HCT116 (cell line): ENCODE measurements around the gene KLHDC9. TPM values are rescaled to one million over a fixed set of nuclear protein-coding genes. Genes with fewer than 3 reads are reported as not detected.

Source experiments
- ATAC-seq: fragments of 200-7000 bp; cut with Tn5 transposase; 2 replicates; pipeline ENCODE4 v1.9.1; 2020; ENCODE audit warnings: mild to moderate bottlenecking, moderate library complexity
- Bru-seq: library from RNA; stranded (reverse); fragments of 400-500 nt; gene quantifications from one replicate; lab custom pipeline; 2021; lab: Mats Ljungman, UMichigan
- BruChase-seq, 2 experiments: library from RNA; stranded (reverse); fragments of 400-500 nt; gene quantifications; one replicate each; lab custom pipeline; 2021; lab: Mats Ljungman, UMichigan
- BruUV-seq: library from RNA; stranded (reverse); fragments of 400-500 nt; replicated peaks from 2 replicates; lab custom pipeline; 2021; lab: Mats Ljungman, UMichigan
- CTCF ChIA-PET: fragments of 300-600 bp; sonication (Branson Sonifier 250); formaldehyde crosslinking; loops from one replicate; lab custom pipeline; 2021; ENCODE audit warnings: antibody characterized with exemption; lab: Charles Lee
- POLR2A ChIA-PET: fragments of 300-600, 350-600 bp; sonication (Branson Sonifier 250); formaldehyde crosslinking; loops from one replicate; lab custom pipeline; 2021; ENCODE audit warnings: antibody characterized with exemption; lab: Charles Lee
- RAD21 ChIA-PET, 2 experiments: fragments of 300-600 bp; sonication (Branson Sonifier 250); formaldehyde crosslinking; loops; one replicate each; lab custom pipeline; 2023; ENCODE audit warnings: low total read pairs in 2 of 2; ENCODE audit not compliant: uncharacterized antibody in 2 of 2, unreplicated experiment in 2 of 2, low non-redundant PET in 1 of 2; lab: Charles Lee
- DNase-seq: peaks from one replicate; pipeline ENCODE4 v3.0.0-alpha.2; 2010; ENCODE audit warnings: low read depth, low spot score
- H2AFZ ChIP-seq: fragments of 200-600 bp; shearing (Covaris generic), sonication (generic); 2 replicates; pipeline ENCODE4 v1.6.1; 2017; ENCODE audit warnings: low read depth, mixed run types, mixed read lengths, antibody characterized with exemption, low read length; ENCODE audit not compliant: poor library complexity, severe bottlenecking
- H3K27ac ChIP-seq: 2 replicates; pipeline ENCODE4 v1.5.1; 2012; ENCODE audit warnings: low read depth, low read length
- H3K27me3 ChIP-seq: fragments of 200-600 bp; sonication (generic); 2 replicates; pipeline ENCODE4 v1.6.1; 2016; ENCODE audit warnings: mixed run types, low read length, mixed read lengths; ENCODE audit not compliant: insufficient read depth
- H3K36me3 ChIP-seq, 2 experiments: fragments of 200-500 bp in 1 of 2; fragments of 200-600 bp in 1 of 2; sonication (Bioruptor generic) in 1 of 2; sonication (generic) in 1 of 2; 2 replicates each; pipeline versions ENCODE4 v1.5.1 to v1.6.1; 2014 to 2016; ENCODE audit warnings: low read length in 2 of 2, inconsistent platforms in 1 of 2, mixed read lengths in 1 of 2, mixed run types in 1 of 2; ENCODE audit not compliant: insufficient read depth in 2 of 2, control insufficient read depth in 1 of 2
- H3K4me1 ChIP-seq, 2 experiments: fragments of 200-600 bp in 1 of 2; sonication (generic) in 1 of 2; 2 replicates each; pipeline versions ENCODE4 v1.5.1 to v1.6.1; 2012 to 2017; ENCODE audit warnings: low read length in 2 of 2, inconsistent platforms in 1 of 2, mild to moderate bottlenecking in 1 of 2, mixed read lengths in 1 of 2, mixed run types in 1 of 2, moderate library complexity in 1 of 2; ENCODE audit not compliant: insufficient read depth in 2 of 2, control insufficient read depth in 1 of 2
- H3K4me2 ChIP-seq: fragments of 200-600 bp; sonication (generic); 2 replicates; pipeline ENCODE4 v1.6.1; 2017; ENCODE audit warnings: mixed run types, low read length, mixed read lengths
- H3K4me3 ChIP-seq, 2 experiments: fragments of 200-600 bp in 1 of 2; sonication (generic) in 1 of 2; replicated peaks in 1 of 2; 2 replicates each; pipeline ENCODE4 v1.5.1; 2011 to 2016; ENCODE audit warnings: low read length in 2 of 2, control low read depth in 1 of 2, low read depth in 1 of 2, mild to moderate bottlenecking in 1 of 2, mixed read lengths in 1 of 2, mixed run types in 1 of 2
- H3K79me2 ChIP-seq: fragments of 200-600 bp; sonication (generic); 2 replicates; pipeline ENCODE4 v1.6.1; 2017; ENCODE audit warnings: mild to moderate bottlenecking, mixed run types, low read length, moderate library complexity, mixed read lengths; ENCODE audit not compliant: insufficient read depth
- H3K9ac ChIP-seq: fragments of 200-600 bp; sonication (generic); 2 replicates; pipeline ENCODE4 v1.6.1; 2016; ENCODE audit warnings: low read length, mixed read lengths
- H3K9me2 ChIP-seq: fragments of 200-600 bp; sonication (generic), shearing (Covaris generic); 2 replicates; pipeline ENCODE4 v1.6.1; 2017; ENCODE audit warnings: mixed run types, mild to moderate bottlenecking, moderate library complexity; ENCODE audit not compliant: insufficient read depth
- H3K9me3 ChIP-seq, 2 experiments: fragments of 200-500 bp in 1 of 2; fragments of 200-600 bp in 1 of 2; sonication (Bioruptor generic) in 1 of 2; sonication (generic) in 1 of 2; 2 replicates each; pipeline ENCODE4 v1.6.1; 2014 to 2017; ENCODE audit warnings: low read length in 2 of 2, mixed read lengths in 2 of 2, inconsistent platforms in 1 of 2, low read depth in 1 of 2, mild to moderate bottlenecking in 1 of 2, mixed run types in 1 of 2, moderate library complexity in 1 of 2; ENCODE audit not compliant: control insufficient read depth in 1 of 2, insufficient read depth in 1 of 2
- H4K20me1 ChIP-seq: fragments of 200-600 bp; sonication (generic), shearing (Covaris generic); 2 replicates; pipeline ENCODE4 v1.6.1; 2017; ENCODE audit warnings: mixed run types, mild to moderate bottlenecking, moderate library complexity; ENCODE audit not compliant: insufficient read depth
- CBX3 ChIP-seq: IDR thresholded peaks from 2 replicates; pipeline ENCODE4 v1.6.1; 2012; ENCODE audit warnings: low read depth
- EGR1 ChIP-seq: IDR thresholded peaks from 2 replicates; pipeline ENCODE4 v1.6.1; 2012; ENCODE audit warnings: low read depth
- FOSL1 ChIP-seq: IDR thresholded peaks from 2 replicates; pipeline ENCODE4 v1.6.1; 2012; ENCODE audit warnings: low read depth
- MAX ChIP-seq: IDR thresholded peaks from 2 replicates; pipeline ENCODE4 v1.6.1; 2012
- POLR2AphosphoS5 ChIP-seq: IDR thresholded peaks from 2 replicates; pipeline ENCODE4 v1.6.1; 2011; ENCODE audit warnings: mild to moderate bottlenecking, low read depth, low read length, moderate library complexity
- RAD21 ChIP-seq: IDR thresholded peaks from 2 replicates; pipeline ENCODE4 v1.6.1; 2012; ENCODE audit warnings: low read depth, mild to moderate bottlenecking
- SP1 ChIP-seq: IDR thresholded peaks from 2 replicates; pipeline ENCODE4 v1.6.1; 2012; ENCODE audit warnings: low read depth
- TCF7L2 ChIP-seq: IDR thresholded peaks from 2 replicates; pipeline ENCODE4 v1.7.0; 2011; ENCODE audit warnings: borderline replicate concordance, inconsistent platforms; ENCODE audit not compliant: insufficient read depth, insufficient read length; ENCODE audit errors: extremely low read depth
- ZBTB33 ChIP-seq: IDR thresholded peaks from 2 replicates; pipeline ENCODE4 v1.6.1; 2011; ENCODE audit warnings: mild to moderate bottlenecking, low read length, moderate library complexity; ENCODE audit not compliant: insufficient replicate concordance; ENCODE audit errors: extremely low read depth
- ZFX ChIP-seq: fragments of 450-650 bp; IDR thresholded peaks from 2 replicates; pipeline ENCODE4 v1.6.1; 2017
- intact Hi-C: fragments of 100-400 bp; cut with micrococcal nuclease; formaldehyde crosslinking; loops from 2 replicates; pipeline ENCODE4 v1.10.0; 2022
- long read RNA-seq: library from polyadenylated mRNA; unstranded; transcript quantifications from one replicate; pipeline ENCODE4 v2.0.0, GENCODE V29; 2021; ENCODE audit not compliant: unreplicated experiment
- polyA plus RNA-seq: library from polyadenylated mRNA; unstranded; fragments of >200 nt; gene quantifications from 2 replicates; pipeline ENCODE4 v1.2.1, GENCODE V29; 2012; ENCODE audit warnings: missing spikeins
- total RNA-seq: library from RNA; stranded (reverse); gene quantifications from one replicate; pipeline ENCODE4 v1.2.1, GENCODE V29; 2021; ENCODE audit not compliant: unreplicated experiment
- TF ChIP-seq, protein P1 (sequence below): IDR thresholded peaks from 2 replicates; pipeline ENCODE4 v1.6.1; 2012; ENCODE audit warnings: low read depth
- TF ChIP-seq, protein P2 (sequence below), 3 experiments: fragments of 200-600 bp in 1 of 3; sonication (generic) in 1 of 3; IDR thresholded peaks in 2 of 3; conservative IDR thresholded peaks in 1 of 3; 2 replicates each; pipeline ENCODE4 v1.5.1; 2012 to 2017; ENCODE audit warnings: low read depth in 2 of 3, low read length in 2 of 3, antibody characterized with exemption in 1 of 3, borderline replicate concordance in 1 of 3, control low read depth in 1 of 3, mild to moderate bottlenecking in 1 of 3, mixed read lengths in 1 of 3, mixed run types in 1 of 3, moderate library complexity in 1 of 3; ENCODE audit not compliant: insufficient read depth in 1 of 3

Gene KLHDC9
- total RNA-seq = 1.4 TPM
- polyA plus RNA-seq = 0.75 and 1.4 TPM in 2 replicates
- Bru-seq, nascent RNA = not detected
- percentile 31 among the genes with signal in this experiment for BruChase-seq, experiment 1, labeled RNA remaining after a 6-hour chase
- percentile 40 among the genes with signal in this experiment for BruChase-seq, experiment 2, labeled RNA remaining after a 2-hour chase
- long read RNA-seq, partial matches to known transcripts = 0 of 1 reads
- long read RNA-seq, other reads (novel, unspliced or antisense) = 0 of 1 reads

DNA sequence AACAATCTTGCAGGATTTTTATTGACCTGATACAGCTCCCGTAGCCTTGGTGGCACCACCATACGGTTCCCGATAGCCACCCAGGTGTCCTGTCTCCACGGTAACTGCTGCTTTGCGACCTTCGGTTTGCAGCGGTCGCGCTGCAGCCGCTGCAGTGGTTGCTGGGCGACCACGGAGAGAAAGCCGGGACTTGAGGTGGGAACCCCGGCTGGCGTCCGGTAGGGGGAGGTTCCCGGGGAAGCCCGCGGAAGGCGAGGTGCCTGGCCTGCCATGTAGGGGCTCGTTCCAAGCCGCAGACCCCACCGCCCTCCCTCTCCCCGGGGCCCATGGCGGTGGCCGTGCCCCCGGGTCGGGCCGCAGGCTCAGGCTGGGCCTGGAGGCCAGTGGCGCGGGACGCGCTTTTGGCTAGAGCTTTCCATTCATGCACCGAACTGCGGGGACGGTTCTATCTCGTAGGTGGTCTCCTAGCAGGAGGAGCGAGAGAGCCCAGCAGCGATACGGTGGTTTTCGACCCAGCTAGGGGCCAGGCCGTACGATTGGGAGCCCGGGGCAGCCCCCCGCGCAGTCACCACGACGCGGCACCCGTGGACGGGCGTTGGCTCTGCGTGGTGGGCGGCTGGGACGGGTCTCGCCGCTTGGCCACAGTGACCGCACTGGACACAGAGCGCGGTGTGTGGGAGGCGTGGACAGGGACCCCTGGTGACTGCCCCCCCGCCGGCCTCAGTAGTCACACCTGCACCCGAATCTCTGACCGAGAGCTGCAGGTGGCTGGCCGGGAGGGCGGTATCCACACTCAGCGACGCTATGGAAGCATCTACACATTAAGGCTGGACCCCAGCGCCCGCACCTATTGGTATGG is at the start of gene KLHDC9:
KLHDC9 (plus strand) TSS at position 152 of the 859 bp plus-strand sequence; CDS start at position 327, 175 bp downstream.
- ChIA-PET POLR2A (interaction anchor here (0.9 to 1.3 kb wide), 3 partner anchors 26 to 77 kb away, joined by 3 to 5 read pairs (median 3); partner anchors contain the start of genes F11R and USF1), RAD21 (interaction anchor here in 1 of 2 experiments (0.6 to 1.7 kb wide), 2 partner anchors 60 to 101 kb away, joined by 3 to 7 read pairs; no protein-coding TSS in a partner anchor), CTCF (interaction anchor here (1.0 to 3.5 kb wide), 6 partner anchors 8 to 104 kb away, joined by 3 to 25 read pairs (median 10); no protein-coding TSS in a partner anchor)
- Histone ChIP-seq H3K79me2 (peaks cover 23% of the 10 kb centered on the region), H3K4me3 (peak within 1 kb of the TSS; percentile 41 to 43), H3K36me3 (peaks cover 9 to 20% of the 10 kb centered on the region in 2 experiments; a peak in 3 of 4 replicates), H3K9me2 (no peaks in the 10 kb centered on the region), H3K27ac (peak within 1 kb of the TSS; percentile 50), H3K9me3 (no peaks in the 10 kb centered on the region), H3K4me2 (peak within 1 kb of the TSS; percentile 58), H4K20me1 (no peaks in the 10 kb centered on the region), H3K27me3 (no peaks in the 10 kb centered on the region), H3K9ac (peak within 1 kb of the TSS; percentile 30; the same call in 1 of the 2 replicates), H2AFZ (no peak within 1 kb of the TSS), H3K4me1 (peaks cover 3 to 26% of the 10 kb centered on the region in 2 experiments; a peak in 3 of 4 replicates)
- TF ChIP-seq FOSL1 (no peak), ZBTB33 (no peak), ZFX (peak; percentile 46; the same call in 1 of the 2 replicates), TCF7L2 (no peak), EGR1 (no peak), SP1 (no peak), MAX (no peak), RAD21 (no peak), CBX3 (no peak), POLR2AphosphoS5 (peak; percentile 42; the same call in 1 of the 2 replicates)
- TF ChIP-seq, protein P1, sequence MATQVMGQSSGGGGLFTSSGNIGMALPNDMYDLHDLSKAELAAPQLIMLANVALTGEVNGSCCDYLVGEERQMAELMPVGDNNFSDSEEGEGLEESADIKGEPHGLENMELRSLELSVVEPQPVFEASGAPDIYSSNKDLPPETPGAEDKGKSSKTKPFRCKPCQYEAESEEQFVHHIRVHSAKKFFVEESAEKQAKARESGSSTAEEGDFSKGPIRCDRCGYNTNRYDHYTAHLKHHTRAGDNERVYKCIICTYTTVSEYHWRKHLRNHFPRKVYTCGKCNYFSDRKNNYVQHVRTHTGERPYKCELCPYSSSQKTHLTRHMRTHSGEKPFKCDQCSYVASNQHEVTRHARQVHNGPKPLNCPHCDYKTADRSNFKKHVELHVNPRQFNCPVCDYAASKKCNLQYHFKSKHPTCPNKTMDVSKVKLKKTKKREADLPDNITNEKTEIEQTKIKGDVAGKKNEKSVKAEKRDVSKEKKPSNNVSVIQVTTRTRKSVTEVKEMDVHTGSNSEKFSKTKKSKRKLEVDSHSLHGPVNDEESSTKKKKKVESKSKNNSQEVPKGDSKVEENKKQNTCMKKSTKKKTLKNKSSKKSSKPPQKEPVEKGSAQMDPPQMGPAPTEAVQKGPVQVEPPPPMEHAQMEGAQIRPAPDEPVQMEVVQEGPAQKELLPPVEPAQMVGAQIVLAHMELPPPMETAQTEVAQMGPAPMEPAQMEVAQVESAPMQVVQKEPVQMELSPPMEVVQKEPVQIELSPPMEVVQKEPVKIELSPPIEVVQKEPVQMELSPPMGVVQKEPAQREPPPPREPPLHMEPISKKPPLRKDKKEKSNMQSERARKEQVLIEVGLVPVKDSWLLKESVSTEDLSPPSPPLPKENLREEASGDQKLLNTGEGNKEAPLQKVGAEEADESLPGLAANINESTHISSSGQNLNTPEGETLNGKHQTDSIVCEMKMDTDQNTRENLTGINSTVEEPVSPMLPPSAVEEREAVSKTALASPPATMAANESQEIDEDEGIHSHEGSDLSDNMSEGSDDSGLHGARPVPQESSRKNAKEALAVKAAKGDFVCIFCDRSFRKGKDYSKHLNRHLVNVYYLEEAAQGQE = no peak
- TF ChIP-seq, protein P2, sequence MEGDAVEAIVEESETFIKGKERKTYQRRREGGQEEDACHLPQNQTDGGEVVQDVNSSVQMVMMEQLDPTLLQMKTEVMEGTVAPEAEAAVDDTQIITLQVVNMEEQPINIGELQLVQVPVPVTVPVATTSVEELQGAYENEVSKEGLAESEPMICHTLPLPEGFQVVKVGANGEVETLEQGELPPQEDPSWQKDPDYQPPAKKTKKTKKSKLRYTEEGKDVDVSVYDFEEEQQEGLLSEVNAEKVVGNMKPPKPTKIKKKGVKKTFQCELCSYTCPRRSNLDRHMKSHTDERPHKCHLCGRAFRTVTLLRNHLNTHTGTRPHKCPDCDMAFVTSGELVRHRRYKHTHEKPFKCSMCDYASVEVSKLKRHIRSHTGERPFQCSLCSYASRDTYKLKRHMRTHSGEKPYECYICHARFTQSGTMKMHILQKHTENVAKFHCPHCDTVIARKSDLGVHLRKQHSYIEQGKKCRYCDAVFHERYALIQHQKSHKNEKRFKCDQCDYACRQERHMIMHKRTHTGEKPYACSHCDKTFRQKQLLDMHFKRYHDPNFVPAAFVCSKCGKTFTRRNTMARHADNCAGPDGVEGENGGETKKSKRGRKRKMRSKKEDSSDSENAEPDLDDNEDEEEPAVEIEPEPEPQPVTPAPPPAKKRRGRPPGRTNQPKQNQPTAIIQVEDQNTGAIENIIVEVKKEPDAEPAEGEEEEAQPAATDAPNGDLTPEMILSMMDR (IDR thresholded peaks at IDR 0.05 in 2 of 3, conservative IDR thresholded peaks at IDR 0.05 in 1 of 3; ENCODE audit: borderline replicate concordance in 1 of 3, insufficient read depth in 1 of 3, low read depth in 2 of 3, low read length in 2 of 3) = no peak
- TSS peak; percentile 8 for BruUV-seq
- DNase-seq (peak; percentile 69), ATAC-seq (peak; percentile 84)
- intact Hi-C loops = loop anchor here (5.0 kb wide), 1 partner anchor 76 kb away; the partner anchor contains the start of gene F11R
